Ovary (tissue), 3 donors: Measurements from ENCODE around the gene DMRTA2.

ENCODE experiments used
- POLR2A ChIP-seq: fragments of 450-650 bp; IDR thresholded peaks from one replicate; pipeline ENCODE4 v1.6.1; 2017; ENCODE audit warnings: antibody characterized with exemption, mild to moderate bottlenecking, moderate library complexity
- TF ChIP-seq, protein P1 (sequence below), 3 donors: fragments of 450-650 bp in 2 of 3; fragments of 200-600 bp in 1 of 3; IDR thresholded peaks; one replicate each; pipeline versions ENCODE4 v1.5.1 to v1.8.0; 2016 to 2022; ENCODE audit warnings: antibody characterized with exemption in 3 of 3, mild to moderate bottlenecking in 1 of 3
- donor health status: DM: no; HTN: no; CAD: no.

DNA sequence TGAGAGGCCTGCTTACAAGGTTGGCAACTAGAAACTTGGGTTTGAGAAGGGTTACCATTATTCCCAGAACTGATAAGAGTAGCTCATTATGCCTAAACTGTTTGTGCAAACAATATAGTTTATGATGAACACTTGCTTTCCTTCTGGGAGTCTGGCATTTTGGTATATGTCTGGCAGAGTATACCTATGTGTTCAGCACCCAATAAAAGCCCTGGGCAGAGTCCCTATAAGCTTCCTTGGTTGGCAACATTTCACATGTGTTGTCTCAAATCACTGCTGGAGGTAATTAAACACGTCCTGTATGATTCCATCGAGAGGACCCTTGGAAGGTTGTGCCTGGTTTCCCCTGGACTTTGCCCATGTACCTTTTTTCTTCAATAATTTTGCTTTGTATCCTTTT, 39.7 kb upstream of the DMRTA2 start:
- TF ChIP-seq, protein P1, sequence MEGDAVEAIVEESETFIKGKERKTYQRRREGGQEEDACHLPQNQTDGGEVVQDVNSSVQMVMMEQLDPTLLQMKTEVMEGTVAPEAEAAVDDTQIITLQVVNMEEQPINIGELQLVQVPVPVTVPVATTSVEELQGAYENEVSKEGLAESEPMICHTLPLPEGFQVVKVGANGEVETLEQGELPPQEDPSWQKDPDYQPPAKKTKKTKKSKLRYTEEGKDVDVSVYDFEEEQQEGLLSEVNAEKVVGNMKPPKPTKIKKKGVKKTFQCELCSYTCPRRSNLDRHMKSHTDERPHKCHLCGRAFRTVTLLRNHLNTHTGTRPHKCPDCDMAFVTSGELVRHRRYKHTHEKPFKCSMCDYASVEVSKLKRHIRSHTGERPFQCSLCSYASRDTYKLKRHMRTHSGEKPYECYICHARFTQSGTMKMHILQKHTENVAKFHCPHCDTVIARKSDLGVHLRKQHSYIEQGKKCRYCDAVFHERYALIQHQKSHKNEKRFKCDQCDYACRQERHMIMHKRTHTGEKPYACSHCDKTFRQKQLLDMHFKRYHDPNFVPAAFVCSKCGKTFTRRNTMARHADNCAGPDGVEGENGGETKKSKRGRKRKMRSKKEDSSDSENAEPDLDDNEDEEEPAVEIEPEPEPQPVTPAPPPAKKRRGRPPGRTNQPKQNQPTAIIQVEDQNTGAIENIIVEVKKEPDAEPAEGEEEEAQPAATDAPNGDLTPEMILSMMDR (IDR thresholded peaks at IDR 0.05), result no peak
- TF ChIP-seq POLR2A, result no peak
